HG02938 (cell line): ENCODE measurements around the gene SARS1.
A peak's percentile ranks its signal among the peaks of the same experiment; 100 is the strongest.
"Not testable (repeated sequence)": the region's sequence is repeated elsewhere in the genome, so short reads cannot be mapped to it uniquely, and the experiment has no call there.

Source experiments
- ATAC-seq: cut with Tn5 transposase; IDR thresholded peaks from one replicate; pipeline ENCODE4 v1.9.1; 2021; ENCODE audit warnings: mild to moderate bottlenecking, moderate library complexity; ENCODE audit not compliant: unreplicated experiment

The SARS1 gene

DNA sequence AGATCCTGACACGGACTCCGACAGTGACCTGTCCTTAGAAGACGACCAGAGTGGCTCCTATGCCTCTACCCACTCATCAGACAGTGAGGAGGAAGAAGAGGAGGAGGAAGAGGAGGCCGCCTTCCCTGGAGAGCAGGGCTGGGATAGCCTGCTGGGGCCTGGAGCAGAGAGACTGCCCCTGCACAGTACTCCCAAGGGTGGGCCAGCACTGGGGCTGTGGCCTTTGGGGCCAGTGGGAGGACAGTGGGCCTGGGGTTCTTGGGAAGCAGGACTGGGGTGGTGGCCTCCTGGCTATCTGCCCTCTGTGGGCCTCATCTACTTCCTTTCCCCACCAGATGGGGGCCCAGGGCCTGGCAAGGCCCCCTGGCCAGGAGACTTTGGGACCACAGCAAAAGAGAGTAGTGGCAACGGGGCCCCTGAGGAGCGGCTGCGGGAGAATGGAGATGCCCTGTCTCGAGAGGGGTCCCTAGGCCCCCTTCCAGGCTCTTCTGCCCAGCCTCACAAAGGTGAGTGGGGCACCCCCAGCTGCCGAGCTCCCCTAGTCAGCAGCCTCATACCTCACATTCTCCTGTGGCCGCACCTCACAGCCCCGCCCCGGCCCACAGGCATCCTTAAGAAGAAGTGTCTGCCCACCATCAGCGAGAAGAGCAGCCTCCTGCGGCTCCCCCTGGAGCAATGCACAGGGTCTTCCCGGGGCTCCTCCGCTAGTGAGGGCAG, 59.3 kb downstream of the SARS1 start:
- no peak for ATAC-seq

DNA sequence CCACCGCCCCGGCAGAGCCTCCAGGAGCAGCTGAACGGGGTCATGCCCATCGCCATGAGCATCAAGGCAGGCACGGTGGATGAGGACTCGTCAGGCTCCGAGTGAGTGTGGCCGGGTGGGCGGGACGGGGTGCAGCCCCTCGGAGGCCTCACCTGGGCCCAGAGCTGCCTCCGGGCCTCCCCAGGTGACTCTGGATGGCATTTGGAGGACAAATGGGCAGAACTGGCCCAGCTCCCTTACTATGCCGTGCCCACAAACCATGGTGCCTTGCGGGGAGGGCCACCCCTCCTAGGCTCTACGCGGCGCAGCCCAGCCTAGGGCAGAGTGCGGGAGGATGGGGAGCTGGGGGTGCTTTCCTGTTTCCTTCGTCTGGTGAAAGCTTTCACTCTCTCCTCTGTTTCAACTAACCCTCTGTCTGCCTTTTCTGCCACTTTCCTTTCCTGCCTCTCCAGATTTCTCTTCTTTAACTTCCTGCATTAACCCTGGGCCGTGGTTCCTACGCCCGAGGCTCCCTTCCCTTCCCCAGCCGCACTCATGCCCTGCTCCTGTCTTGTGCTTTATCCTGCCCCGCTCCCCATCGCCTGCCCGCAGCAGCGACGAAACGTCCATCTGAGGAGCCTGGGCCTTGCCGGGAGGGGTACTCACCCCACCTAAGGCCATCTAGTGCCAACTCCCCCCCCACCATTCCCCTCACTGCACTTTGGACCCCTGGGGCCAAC, 60.0 kb downstream of the SARS1 start:
- ATAC-seq: no peak

DNA sequence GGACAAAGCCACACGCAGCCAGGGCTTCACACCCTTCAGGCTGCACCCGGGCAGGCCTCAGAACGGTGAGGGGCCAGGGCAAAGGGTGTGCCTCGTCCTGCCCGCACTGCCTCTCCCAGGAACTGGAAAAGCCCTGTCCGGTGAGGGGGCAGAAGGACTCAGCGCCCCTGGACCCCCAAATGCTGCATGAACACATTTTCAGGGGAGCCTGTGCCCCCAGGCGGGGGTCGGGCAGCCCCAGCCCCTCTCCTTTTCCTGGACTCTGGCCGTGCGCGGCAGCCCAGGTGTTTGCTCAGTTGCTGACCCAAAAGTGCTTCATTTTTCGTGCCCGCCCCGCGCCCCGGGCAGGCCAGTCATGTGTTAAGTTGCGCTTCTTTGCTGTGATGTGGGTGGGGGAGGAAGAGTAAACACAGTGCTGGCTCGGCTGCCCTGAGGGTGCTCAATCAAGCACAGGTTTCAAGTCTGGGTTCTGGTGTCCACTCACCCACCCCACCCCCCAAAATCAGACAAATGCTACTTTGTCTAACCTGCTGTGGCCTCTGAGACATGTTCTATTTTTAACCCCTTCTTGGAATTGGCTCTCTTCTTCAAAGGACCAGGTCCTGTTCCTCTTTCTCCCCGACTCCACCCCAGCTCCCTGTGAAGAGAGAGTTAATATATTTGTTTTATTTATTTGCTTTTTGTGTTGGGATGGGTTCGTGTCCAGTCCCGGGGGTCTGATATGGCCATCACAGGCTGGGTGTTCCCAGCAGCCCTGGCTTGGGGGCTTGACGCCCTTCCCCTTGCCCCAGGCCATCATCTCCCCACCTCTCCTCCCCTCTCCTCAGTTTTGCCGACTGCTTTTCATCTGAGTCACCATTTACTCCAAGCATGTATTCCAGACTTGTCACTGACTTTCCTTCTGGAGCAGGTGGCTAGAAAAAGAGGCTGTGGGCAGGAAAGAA, 61.1 kb downstream of the SARS1 start:
- no peak for ATAC-seq

DNA sequence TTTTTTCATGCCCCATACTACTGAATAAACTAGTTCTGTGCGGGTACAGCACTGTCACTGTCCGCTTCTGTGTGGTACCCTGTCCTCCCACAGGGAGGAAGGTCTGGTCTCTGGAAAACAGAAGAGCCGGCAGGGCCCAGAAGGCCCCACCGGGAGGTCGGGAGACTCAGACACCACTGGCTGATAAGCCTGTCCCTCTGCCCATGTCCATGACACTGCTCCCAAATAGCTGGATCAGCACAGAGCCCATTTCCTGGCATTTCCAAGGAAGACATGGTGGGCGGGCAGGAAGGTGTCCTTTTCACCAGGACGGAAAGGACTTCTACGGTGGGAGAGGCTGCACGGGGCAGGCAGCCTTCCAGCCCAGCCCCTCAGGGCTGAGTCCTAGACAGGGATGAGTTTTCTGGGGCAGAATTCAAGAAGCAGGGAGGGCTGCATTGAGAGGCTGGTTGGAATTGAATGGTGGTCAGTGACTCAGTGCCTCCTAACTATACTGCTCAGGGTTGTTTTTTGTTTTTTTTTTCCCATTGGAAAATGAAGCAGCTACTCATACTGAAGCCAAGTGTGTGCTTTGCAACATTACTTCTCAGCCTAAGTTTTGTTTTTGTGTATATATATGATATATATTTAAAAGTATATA, 62.1 kb downstream of the SARS1 start:
- no peak for ATAC-seq

DNA sequence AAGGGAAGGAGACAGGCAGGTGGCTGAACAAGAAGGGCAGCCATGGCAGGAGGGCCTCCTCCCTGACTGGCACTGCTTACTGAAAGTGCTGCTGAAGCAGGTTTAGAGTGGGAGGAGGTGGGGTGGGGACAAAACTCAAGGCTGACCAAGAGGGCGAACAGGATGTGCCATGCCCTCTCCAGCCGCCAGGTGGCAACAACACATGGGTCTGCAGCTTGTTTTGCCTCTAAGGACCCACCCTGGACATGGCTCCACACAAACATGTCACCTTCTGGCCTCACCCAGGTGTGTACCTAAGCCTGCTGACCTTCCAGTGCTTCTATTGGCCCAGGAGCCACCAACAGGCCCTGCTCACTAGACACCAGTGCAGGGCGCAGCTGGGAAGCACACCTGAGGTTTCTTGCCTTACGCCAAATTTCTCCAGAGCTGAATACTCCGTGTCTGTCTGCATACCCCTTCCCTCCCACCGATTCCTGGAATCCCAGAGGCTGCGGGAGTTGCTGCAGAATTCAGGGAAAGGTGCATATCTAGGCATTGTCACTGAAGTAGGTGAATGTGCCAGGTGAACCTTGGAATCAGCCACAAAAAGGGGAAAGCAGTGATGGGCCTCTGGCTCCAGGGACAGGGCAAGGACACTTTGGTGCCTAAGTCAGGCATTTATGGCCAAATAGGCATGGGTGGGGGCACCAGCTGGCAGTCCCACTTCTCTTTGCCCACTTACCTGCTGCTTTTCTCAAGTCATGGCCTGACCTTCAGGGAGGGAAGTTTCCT, 63.9 kb downstream of the SARS1 start:
- no peak for ATAC-seq

DNA sequence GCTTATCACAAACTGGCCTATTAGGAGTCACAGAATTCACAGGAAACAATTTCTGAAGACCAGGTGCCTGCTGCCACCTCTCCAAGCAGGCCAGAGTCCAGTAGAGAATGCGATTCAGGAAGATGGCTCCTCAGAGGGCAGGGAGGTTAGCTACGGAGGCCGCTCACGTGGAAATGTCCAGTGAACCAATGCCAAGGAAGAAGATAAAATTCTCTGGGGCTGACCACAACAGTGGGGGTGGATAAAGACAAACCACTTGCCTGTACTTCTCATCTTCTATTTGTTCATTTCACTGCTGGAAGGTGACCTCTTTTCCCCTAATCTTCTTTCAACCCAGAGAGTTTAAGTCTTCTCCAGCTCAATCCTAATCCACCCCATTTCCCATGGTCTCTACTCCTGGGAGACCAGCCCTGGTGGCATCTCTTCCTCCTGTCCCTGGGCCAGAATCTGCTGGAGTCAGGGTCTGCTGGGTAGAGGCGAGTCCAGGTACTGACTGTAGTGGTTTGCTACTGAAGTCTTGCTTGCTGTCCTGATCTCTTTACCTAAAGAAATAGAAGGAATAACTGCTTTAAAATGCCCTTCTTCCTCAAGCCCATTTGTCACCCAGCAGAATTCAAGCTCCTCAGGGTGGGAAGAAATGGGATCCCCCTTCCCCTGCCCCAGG, 66.0 kb downstream of the SARS1 start:
- ATAC-seq: no peak

DNA sequence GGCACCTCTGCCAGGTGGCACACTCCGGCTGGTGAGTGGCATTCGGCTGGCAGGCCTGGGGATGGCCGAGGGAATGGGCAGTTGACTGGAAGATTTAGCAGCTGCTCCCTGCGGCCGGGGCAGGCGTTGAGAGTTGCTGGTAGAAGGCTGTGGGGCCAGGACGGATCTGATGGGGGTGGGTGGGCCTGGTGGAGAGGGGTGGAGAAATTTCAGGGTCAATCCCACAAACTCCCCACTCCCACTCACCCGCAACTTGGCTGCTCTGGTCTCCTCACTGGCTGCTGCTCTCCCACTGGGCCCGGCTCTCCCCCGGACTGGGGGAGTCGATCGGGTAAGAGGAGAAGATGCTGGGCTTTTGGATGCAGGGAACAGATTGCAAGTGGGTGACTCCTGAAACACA, 67.1 kb downstream of the SARS1 start:
- ATAC-seq: no peak

DNA sequence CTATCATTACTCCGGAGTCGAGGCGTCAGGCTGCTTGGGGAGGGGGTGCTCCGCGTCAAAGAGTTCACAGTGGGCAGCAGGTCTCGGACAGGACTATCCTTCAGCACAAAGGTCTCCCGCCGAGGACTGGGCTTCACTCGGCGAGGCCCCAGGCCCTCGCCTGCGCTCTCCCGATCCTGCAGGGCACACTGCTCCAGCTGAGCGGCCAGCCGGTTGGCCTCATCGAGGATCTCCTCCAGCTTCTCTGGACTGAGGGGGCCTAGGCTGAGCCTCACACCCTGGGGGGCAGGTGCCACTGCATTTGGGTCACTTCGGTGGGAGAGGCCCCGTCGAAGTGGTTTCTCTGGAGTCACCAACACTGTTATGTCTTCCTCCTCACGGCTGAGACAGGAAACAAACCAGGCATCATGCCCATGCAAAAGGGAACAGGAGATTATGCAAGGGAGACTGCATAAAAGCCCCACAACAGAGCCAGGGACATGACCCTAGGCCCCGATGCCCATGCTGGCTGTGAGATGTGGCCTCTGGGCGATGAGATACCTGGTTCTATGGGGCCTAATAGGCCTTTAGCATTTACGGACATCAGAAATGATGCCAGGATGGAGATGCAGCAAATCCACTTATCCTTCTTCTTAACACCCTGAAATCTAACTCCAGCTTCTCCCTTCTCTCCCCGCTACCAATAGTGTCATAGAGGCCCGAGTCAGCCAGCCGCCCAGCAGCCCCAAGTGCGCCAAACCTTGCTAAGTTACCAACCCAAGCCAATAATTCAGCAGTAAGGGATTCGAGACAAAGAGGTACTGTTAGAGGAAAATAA, 68.2 kb downstream of the SARS1 start:
- ATAC-seq: no peak

DNA sequence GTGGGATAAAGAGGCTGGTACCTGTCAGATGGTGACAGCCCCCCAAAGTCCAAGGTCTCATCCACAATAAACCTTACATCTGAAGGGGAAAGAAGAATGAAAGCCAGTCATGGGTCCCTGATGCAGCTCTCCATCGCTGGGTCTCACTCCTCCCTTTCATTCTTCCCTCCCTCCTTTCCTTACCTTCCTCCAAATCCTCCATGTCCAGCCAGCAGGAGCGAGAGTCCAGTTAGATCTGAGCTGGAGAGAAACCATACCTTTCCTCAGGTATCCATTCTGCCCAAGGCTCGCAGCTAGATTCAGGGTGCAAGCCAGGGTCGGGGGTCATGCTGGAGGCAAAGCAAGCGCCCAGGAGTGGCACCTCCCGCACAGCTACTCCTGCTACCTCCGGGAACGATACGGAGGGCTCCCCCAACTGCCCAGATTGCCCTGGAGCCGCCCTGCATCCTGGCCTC, 68.8 kb downstream of the SARS1 start:
- ATAC-seq: no peak

DNA sequence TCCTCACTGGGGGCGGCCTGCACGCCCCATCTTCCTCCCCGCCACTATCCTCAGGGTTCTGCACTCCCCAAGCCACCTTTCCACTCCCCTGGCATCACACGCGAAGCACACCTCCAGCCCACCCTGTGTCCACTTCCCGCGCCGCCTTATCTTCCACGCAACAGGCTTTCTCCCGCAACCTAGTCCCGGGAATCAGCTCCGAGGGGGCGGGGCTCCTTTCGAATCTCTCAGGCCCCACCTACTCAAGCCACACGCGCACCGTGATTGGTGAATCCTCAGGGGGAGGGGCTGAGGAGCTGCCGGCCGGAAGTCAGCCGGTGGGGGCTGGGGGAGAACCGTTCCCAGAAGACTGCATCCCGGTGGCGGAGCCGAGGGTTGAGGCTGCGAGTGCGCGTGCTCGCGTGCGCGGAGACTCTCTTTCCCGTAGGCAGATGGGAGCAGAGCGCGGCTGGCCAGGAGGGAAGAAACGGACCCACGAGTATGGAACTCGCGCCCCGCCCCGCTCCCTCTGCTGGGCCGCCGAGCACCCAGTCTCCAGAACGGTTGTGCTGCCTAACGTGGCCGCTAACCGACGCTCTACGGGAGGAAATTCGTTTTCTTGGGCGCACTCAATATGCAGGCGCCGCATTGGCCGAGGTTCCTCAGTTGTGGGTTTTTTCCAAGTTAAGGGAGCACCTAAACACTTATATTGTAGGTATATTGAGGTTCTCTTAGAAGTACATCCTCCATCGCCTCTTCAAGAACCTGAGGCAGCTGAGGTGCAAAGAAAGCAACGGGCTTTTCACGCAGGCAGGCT, 69.4 kb downstream of the SARS1 start, which contains the start of gene PSRC1:
Gene PSRC1, minus strand, starts transcription at position 194 of the 796 bp plus-strand sequence.
- ATAC-seq: peak; percentile 92

DNA sequence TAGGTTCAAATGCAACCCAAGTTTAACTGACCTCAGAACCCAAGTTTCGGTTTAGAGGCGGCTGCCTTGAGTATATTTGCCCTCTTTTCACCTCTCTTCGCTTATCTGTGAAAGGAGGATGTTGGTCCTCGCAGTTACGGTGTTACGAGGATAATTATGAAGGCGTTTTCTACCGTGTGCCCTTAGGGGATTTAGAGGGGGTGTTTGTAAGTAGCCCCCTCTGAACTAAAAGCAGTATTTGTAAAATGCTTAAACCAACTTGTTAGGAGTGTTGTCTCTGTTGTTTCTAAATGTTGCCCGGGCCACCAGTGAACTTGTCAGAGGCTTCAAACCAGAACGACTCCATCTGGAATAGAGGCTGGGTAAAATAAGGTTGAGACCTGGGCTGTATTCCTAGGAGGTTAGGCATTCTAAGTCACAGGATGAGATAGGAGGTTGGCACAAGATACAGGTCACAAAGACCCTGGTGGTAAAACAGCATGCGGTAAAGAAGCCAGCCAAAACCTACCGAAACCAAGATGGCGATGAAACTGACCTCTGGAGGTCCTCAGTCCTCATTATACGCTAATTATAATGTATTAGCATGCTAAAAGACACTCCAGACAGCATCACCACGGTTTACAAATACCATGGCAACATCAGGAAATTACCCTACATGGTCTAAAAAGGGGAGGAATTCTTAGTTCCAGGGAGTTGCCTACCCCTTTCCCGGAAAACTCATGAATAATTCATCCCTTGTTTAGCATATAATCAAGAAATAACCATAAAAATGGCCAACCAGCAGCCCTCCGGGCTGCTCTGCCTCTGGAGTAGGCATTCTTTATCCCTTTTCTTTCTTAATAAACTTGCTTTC, 70.3 kb downstream of the SARS1 start:
- no peak for ATAC-seq

DNA sequence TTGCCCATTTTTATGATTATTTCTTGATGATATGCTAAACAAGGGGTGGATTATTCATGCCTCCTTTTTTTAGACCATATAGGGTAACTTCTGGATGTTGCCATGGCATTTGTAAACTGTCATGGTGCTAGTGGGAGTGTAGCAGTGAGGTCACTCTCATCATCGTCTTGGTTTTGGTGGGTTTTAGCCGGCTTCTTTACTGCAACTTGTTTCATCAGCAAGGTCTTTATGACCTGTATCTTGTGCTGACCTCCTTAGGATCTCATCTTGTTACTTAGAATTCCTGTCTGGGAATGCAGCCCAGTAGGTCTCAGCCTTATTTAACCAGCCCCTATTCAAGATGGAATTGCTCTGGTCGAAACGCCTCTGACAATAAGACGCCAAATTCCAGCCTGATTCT, 73.0 kb downstream of the SARS1 start:
- ATAC-seq: not testable (repeated sequence)
